ENCODE measurements around the gene RPL27. TPM values are rescaled to one million over a fixed set of nuclear protein-coding genes. Genes with fewer than 3 reads are reported as not detected.
A peak's percentile ranks its signal among the peaks of the same experiment; 100 is the strongest.

The RPL27 gene
- total RNA-seq, 2 donors from 2014 or later: 551 to 1,071 TPM

DNA sequence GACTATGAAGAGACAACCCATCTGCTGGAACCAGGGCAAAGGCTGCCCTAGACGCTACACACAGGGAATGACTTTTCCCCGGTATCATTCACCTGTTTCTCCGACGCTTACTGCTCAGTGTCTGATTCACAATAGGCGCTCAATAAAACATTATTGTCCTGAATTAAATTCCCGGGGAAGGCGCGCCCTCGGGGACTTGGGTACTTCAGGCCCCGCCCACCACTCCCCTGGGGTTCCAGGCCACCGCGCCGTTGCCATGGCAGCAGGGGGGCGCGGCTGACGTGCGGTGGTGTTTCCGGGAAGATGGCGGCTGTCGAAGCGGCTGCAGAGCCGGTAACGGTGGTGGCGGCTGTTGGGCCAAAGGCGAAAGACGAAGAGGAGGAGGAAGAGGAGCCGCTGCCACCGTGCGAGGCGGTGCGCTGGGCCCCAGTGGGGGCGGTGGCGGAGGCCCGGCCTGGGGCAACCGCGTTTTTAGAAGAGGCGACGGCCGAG lies 17.9 kb upstream of the RPL27 start, which contains the start of gene RUNDC1:
Gene RUNDC1, plus strand, starts transcription at position 292 of the 492 bp plus-strand sequence. Its CDS starts 12 bp downstream, at position 304.
- Histone ChIP-seq H3K36me3 (no peaks in the 10 kb centered on the region), H3K27me3 (no peaks in the 10 kb centered on the region), H3K4me3 (peak within 1 kb of the TSS; percentile 79), H3K27ac (peak within 1 kb of the TSS; percentile 82), H3K4me1 (peaks cover 0 to 26% of the 10 kb centered on the region in 2 donors), H3K9me3 (no peaks in the 10 kb centered on the region)
- TF ChIP-seq, protein P1, sequence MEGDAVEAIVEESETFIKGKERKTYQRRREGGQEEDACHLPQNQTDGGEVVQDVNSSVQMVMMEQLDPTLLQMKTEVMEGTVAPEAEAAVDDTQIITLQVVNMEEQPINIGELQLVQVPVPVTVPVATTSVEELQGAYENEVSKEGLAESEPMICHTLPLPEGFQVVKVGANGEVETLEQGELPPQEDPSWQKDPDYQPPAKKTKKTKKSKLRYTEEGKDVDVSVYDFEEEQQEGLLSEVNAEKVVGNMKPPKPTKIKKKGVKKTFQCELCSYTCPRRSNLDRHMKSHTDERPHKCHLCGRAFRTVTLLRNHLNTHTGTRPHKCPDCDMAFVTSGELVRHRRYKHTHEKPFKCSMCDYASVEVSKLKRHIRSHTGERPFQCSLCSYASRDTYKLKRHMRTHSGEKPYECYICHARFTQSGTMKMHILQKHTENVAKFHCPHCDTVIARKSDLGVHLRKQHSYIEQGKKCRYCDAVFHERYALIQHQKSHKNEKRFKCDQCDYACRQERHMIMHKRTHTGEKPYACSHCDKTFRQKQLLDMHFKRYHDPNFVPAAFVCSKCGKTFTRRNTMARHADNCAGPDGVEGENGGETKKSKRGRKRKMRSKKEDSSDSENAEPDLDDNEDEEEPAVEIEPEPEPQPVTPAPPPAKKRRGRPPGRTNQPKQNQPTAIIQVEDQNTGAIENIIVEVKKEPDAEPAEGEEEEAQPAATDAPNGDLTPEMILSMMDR (IDR thresholded peaks at IDR 0.05): no peak
- peak; percentile 93 for DNase-seq (ENCODE audit: low spot score)

DNA sequence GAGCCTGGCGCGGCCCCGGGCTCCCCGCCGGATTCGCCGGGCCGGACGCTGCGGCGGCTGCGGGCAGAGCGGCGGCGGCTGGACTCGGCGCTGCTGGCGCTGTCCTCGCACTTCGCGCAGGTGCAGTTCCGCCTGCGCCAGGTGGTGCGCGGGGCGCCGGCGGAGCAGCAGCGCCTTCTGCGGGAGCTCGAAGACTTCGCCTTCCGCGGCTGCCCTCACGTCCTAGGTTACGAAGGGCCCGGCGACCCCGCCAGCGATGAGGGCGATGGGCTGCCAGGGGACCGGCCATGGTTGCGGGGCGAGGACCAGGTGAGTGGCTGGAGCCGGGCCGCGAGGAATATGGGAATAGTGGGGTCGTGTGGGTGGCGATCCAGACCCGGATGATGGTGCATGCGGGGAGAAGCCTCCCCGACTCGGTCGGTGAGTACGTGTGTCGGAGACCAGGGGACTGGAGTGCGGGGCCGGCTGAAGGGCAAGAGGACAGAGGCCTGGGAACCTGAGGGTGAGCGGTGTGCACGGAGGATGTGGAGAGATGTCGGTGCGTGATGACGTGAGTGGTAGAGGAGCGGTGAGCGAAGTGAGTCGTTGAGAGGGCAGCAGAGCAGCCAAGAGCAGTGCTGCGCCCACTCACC lies 17.3 kb upstream of the RPL27 start:
- Histone ChIP-seq H3K27ac (peak overlapping the region; percentile 82), H3K36me3 (no peaks in the 10 kb centered on the region), H3K4me1 (peaks cover 0 to 26% of the 10 kb centered on the region in 2 donors), H3K4me3 (peak overlapping the region; percentile 79), H3K9me3 (no peaks in the 10 kb centered on the region), H3K27me3 (no peaks in the 10 kb centered on the region)
- TF ChIP-seq, protein P1 (IDR thresholded peaks at IDR 0.05): peak in 1 of 2 donors; percentile 32
- no peak for DNase-seq (ENCODE audit: low spot score)

DNA sequence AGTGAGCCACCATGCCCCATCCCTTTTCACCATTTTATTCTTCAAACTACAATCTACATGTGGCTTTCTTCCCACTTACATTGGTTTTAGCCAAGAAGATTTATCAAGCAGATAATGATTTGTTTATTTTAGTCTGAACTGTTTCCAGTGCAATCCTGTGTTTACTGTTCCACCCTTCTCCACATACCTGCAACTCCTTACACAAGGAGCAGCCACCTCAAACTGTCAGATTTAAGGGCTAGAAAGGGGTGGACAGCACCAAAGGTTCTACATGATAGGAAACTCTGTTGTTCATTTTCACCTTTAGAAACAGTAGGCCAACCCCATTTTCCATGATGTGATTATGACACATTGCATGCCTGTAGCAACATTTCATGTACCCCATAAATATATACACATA lies 16.0 kb upstream of the RPL27 start:
- Histone ChIP-seq H3K9me3 (no peaks in the 10 kb centered on the region), H3K27me3 (no peaks in the 10 kb centered on the region), H3K4me1 (peaks cover 0 to 26% of the 10 kb centered on the region in 2 donors), H3K4me3 (no peak overlapping the region), H3K27ac (no peak overlapping the region), H3K36me3 (peaks cover 7% of the 10 kb centered on the region)
- no peak for DNase-seq (ENCODE audit: low spot score)
- TF ChIP-seq, protein P1 (IDR thresholded peaks at IDR 0.05): no peak

DNA sequence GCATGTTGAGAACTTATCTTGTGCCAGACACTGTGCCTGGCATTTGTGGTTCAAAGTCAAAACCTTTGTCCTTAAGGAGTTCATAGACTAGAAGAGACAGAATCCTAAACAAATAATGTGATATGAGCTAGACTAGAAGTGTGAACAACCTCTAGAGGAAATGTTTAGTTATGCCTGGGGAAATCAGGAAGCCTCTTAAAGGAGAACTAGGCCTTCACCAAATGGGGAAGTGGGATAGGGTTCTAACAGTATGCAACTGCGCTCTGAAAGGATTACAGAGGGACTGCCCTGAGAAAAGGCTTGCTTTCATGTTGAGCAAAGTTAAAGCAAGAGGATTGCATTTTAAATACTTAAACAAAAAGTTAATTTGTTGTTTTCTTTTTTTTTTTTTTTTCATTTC lies 13.0 kb upstream of the RPL27 start:
- peaks cover 35% of the 10 kb centered on the region for H3K36me3 ChIP-seq
- TF ChIP-seq, protein P1 (IDR thresholded peaks at IDR 0.05): no peak
- H3K4me3 ChIP-seq: no peak overlapping the region
- no peak for DNase-seq (ENCODE audit: low spot score)
- no peaks in the 10 kb centered on the region for H3K27me3 ChIP-seq
- no peaks in the 10 kb centered on the region for H3K9me3 ChIP-seq
- H3K4me1 ChIP-seq: peaks cover 0 to 15% of the 10 kb centered on the region in 2 donors
- no peak overlapping the region for H3K27ac ChIP-seq

DNA sequence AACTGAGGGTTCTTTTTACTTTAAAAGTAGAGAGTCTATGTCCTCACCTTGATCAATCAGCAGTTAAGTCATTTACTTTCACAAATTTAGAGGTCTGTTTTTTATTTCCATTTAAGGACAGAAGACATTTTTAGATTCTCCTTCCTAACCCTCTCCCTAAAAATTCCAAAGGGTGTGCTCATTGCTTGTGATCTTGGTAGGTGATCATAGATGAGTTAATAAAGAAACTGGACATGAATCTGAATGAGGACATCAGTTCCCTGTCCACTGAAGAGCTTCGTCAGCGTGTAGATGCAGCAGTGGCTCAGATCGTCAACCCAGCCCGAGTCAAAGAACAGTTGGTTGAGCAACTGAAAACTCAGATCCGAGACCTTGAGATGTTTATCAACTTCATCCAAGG lies 9.1 kb upstream of the RPL27 start:
- TF ChIP-seq, protein P1 (IDR thresholded peaks at IDR 0.05): no peak
- H3K36me3 ChIP-seq: peaks cover 57% of the 10 kb centered on the region
- no peaks in the 10 kb centered on the region for H3K9me3 ChIP-seq
- H3K27ac ChIP-seq: no peak overlapping the region
- no peaks in the 10 kb centered on the region for H3K4me1 ChIP-seq
- no peak overlapping the region for H3K4me3 ChIP-seq
- no peaks in the 10 kb centered on the region for H3K27me3 ChIP-seq
- DNase-seq (ENCODE audit: low spot score): no peak

Data from right atrium auricular region (tissue), 2 donors.